GM12872 (cell line): Measurements from ENCODE around the gene ARMC8.
A peak's percentile ranks its signal among the peaks of the same experiment; 100 is the strongest.

Source experiments
- TF ChIP-seq, protein P1 (sequence below): IDR thresholded peaks from 3 replicates; pipeline ENCODE4 v1.5.1; 2011; ENCODE audit warnings: low read depth, mild to moderate bottlenecking, low read length, moderate library complexity; ENCODE audit not compliant: insufficient read depth

Gene ARMC8

DNA sequence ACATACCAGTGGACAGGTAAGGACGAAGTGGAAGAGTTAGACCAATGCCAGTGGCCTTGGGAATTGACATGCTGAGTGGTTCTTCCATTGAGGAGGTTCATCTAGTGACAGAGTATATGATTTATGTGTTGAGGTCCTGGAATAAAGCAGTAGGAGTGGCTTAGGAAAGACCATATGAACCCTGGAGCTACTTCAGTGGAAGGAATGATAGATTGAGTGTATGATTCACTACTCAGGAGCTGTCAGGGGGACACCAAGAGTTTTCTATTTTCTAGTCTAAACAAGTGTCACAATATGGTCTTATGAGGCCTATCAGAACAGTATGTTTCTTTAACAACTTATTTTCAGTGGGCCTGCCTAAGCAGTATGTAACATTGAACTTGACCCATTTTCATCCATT lies 78.6 kb downstream of the ARMC8 start:
- TF ChIP-seq, protein P1, sequence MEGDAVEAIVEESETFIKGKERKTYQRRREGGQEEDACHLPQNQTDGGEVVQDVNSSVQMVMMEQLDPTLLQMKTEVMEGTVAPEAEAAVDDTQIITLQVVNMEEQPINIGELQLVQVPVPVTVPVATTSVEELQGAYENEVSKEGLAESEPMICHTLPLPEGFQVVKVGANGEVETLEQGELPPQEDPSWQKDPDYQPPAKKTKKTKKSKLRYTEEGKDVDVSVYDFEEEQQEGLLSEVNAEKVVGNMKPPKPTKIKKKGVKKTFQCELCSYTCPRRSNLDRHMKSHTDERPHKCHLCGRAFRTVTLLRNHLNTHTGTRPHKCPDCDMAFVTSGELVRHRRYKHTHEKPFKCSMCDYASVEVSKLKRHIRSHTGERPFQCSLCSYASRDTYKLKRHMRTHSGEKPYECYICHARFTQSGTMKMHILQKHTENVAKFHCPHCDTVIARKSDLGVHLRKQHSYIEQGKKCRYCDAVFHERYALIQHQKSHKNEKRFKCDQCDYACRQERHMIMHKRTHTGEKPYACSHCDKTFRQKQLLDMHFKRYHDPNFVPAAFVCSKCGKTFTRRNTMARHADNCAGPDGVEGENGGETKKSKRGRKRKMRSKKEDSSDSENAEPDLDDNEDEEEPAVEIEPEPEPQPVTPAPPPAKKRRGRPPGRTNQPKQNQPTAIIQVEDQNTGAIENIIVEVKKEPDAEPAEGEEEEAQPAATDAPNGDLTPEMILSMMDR: no peak

- TF ChIP-seq, protein P1: no peak
Measured at GRCh38 chr3:138267083-138267482, 80.0 kb downstream of the ARMC8 start.

- TF ChIP-seq, protein P1: no peak
Measured at GRCh38 chr3:138270245-138270644, 83.1 kb downstream of the ARMC8 start.

- TF ChIP-seq, protein P1: no peak
Measured at GRCh38 chr3:138271189-138271794, 84.2 kb downstream of the ARMC8 start.

GRCh38 chr3:138281561-138281960 lies 94.5 kb downstream of the ARMC8 start:
- TF ChIP-seq, protein P1: no peak

GRCh38 chr3:138282836-138283235 lies 95.7 kb downstream of the ARMC8 start:
- TF ChIP-seq, protein P1: no peak

- TF ChIP-seq, protein P1: no peak
Measured at GRCh38 chr3:138284079-138284478, 97.0 kb downstream of the ARMC8 start.

DNA sequence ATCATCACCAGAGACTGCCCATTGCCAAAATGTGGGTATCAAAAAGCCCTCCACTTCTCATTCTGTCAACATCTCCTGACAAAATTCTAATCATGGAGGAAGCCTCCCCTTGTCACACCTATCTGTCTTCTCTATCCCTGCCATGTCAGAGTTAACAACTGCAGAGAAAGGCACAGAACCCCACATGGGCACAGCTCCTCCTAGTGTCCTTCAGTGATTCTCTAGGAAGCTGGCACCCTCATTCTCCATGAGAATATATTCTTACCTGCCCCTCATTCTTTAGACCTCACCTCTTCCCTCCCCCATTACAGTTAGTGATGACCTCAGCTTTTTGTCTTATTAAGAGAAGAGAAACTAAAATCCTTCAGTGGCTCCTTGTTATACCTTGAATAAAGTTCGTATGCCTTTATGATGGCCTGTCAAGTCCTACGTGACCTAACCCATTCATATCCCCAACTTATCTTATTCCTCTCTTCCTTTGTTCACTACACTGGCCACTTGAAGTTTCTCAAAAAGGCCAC lies 97.9 kb downstream of the ARMC8 start:
- TF ChIP-seq, protein P1: peak; percentile 10; the same call in 1 of the 3 replicates
